ENCODE data around the gene ATP2B2.

DNA sequence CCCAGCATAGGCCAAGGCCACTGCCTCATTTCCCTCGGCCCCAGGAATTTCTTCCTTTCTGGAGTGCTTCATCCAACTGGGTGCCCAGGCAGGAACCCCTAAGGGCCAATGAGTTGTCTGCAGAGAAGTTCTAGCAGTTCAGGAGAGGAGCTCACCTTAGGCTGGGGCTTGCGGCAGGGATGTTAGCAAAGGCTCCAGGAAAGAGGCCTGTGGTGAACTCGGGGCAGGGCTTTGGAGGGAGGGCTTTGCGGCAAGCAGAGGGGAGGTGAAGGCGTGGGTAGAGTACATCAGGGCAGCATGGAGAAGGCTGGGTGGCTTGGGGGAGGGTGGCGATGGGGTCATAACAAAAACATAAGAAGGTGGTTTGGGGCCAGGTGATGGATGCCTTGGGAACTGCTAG, 213.7 kb downstream of the ATP2B2 start:
- TF ChIP-seq, protein P1, sequence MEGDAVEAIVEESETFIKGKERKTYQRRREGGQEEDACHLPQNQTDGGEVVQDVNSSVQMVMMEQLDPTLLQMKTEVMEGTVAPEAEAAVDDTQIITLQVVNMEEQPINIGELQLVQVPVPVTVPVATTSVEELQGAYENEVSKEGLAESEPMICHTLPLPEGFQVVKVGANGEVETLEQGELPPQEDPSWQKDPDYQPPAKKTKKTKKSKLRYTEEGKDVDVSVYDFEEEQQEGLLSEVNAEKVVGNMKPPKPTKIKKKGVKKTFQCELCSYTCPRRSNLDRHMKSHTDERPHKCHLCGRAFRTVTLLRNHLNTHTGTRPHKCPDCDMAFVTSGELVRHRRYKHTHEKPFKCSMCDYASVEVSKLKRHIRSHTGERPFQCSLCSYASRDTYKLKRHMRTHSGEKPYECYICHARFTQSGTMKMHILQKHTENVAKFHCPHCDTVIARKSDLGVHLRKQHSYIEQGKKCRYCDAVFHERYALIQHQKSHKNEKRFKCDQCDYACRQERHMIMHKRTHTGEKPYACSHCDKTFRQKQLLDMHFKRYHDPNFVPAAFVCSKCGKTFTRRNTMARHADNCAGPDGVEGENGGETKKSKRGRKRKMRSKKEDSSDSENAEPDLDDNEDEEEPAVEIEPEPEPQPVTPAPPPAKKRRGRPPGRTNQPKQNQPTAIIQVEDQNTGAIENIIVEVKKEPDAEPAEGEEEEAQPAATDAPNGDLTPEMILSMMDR (IDR thresholded peaks at IDR 0.05; ENCODE audit: low read depth, low read length) = no peak
- TF ChIP-seq MYC (IDR thresholded peaks at IDR 0.05; ENCODE audit: low read depth, low read length) = no peak
